GM12878 (cell line): ENCODE results near the gene LENG1. TPM values are rescaled to one million over a fixed set of nuclear protein-coding genes. Genes with fewer than 3 reads are reported as not detected.

Experiments used
- BCL11A ChIP-seq: IDR thresholded peaks from 2 replicates; pipeline ENCODE4 v1.6.1; 2011; ENCODE audit warnings: low read depth, low read length
- CBX3 ChIP-seq: fragments of 200-600 bp; sonication (generic); IDR thresholded peaks from 2 replicates; pipeline ENCODE4 v1.6.1; 2016; ENCODE audit warnings: low read depth, borderline replicate concordance
- CHD2 ChIP-seq: IDR thresholded peaks from 2 replicates; pipeline ENCODE4 v1.6.1; 2011; ENCODE audit warnings: low read depth, low read length, improper control_type of control experiment, borderline replicate concordance
- ELK1 ChIP-seq: IDR thresholded peaks from 2 replicates; pipeline ENCODE4 v1.6.1; 2012; ENCODE audit warnings: low read depth, low read length, improper control_type of control experiment
- FOXK2 ChIP-seq: fragments of 450-650 bp; IDR thresholded peaks from 2 replicates; pipeline ENCODE4 v1.6.1; 2017; ENCODE audit warnings: mild to moderate bottlenecking, moderate library complexity
- HCFC1 ChIP-seq: fragments of 150-350 bp; IDR thresholded peaks from 2 replicates; pipeline ENCODE4 v1.6.1; 2014; ENCODE audit warnings: low read length
- JUND ChIP-seq: IDR thresholded peaks from 2 replicates; pipeline ENCODE4 v1.6.1; 2012; ENCODE audit warnings: low read depth, mild to moderate bottlenecking, low read length, improper control_type of control experiment, moderate library complexity
- KLF5 ChIP-seq: fragments of 450-650 bp; IDR thresholded peaks from 2 replicates; pipeline ENCODE4 v1.6.1; 2014; ENCODE audit warnings: mild to moderate bottlenecking; ENCODE audit not compliant: partially characterized antibody
- MLLT1 ChIP-seq: fragments of 450-650 bp; IDR thresholded peaks from 2 replicates; pipeline ENCODE4 v1.6.1; 2016; ENCODE audit warnings: mild to moderate bottlenecking
- RBBP5 ChIP-seq: fragments of 200-600 bp; sonication (generic); conservative IDR thresholded peaks from 2 replicates; pipeline ENCODE4 v1.6.1; 2016
- SIN3A ChIP-seq: IDR thresholded peaks from 2 replicates; pipeline ENCODE4 v1.6.1; 2012; ENCODE audit warnings: low read depth, low read length, improper control_type of control experiment
- STAT1 ChIP-seq: fragments of 450-650 bp; conservative IDR thresholded peaks from 2 replicates; pipeline ENCODE4 v1.6.1; 2014; ENCODE audit warnings: antibody characterized with exemption, mild to moderate bottlenecking
- STAT3 ChIP-seq: IDR thresholded peaks from 2 replicates; pipeline ENCODE4 v1.6.1; 2011; ENCODE audit warnings: low read depth, low read length, improper control_type of control experiment
- ZNF24 ChIP-seq: fragments of 450-650 bp; IDR thresholded peaks from 2 replicates; pipeline ENCODE4 v1.6.1; 2017; ENCODE audit warnings: antibody characterized with exemption, mild to moderate bottlenecking
- ZNF384 ChIP-seq: IDR thresholded peaks from 2 replicates; pipeline ENCODE4 v1.6.1; 2012; ENCODE audit warnings: low read depth, mild to moderate bottlenecking, low read length, improper control_type of control experiment, borderline replicate concordance
- polyA plus RNA-seq, 11 experiments: library from polyadenylated mRNA; depleted of rRNA in 4 of 11; unstranded in 6 of 11; stranded (reverse) in 5 of 11; fragments of >200 nt; fragmentation: Nextera tagmentation in 4 of 11; fragmentation: Illumina TruSeq in 1 of 11; extraction: Ambion mirVana in 4 of 11; extraction: Trizol in 1 of 11; gene quantifications; 1 replicate in 1 of 11; 2 replicates in 10 of 11; pipeline versions ENCODE4 v1.2.1 to v1.2.3, GENCODE V29; 2011 to 2016; ENCODE audit warnings: inconsistent platforms in 2 of 11, missing spikeins in 2 of 11, low read depth in 1 of 11
- total RNA-seq, 4 experiments: library from RNA; depleted of rRNA in 3 of 4; stranded (reverse); fragments of >200 nt in 3 of 4; fragmentation: Illumina TruSeq in 1 of 4; extraction: Trizol in 1 of 4; gene quantifications; 2 replicates each; pipeline versions ENCODE4 v1.2.1 to v1.2.3, GENCODE V29; 2013 to 2021
- TF ChIP-seq, protein P1 (sequence below): fragments of 450-650 bp; IDR thresholded peaks from 2 replicates; pipeline ENCODE4 v1.6.1; 2017; ENCODE audit warnings: mild to moderate bottlenecking, moderate library complexity
- TF ChIP-seq, protein P2 (sequence below): fragments of 150-350 bp; IDR thresholded peaks from 2 replicates; pipeline ENCODE4 v1.6.1; 2016; ENCODE audit warnings: low read depth, low read length

Gene LENG1
- total and polyA plus RNA-seq, 10 of the 15 experiments (the other 5 are each of a cell fraction or from before 2014, with no cell fraction given): 0.21 to 10.8 (median 5.8) TPM

- TF ChIP-seq MLLT1 (peak; percentile 80), RBBP5 (no peak), CHD2 (peak; percentile 95), FOXK2 (peak; percentile 83), ZNF384 (peak; percentile 44; the same call in 1 of the 2 replicates), JUND (0 out of 2 replicates have a peak, but pooled peaks have one; percentile 3), STAT1 (peak; percentile 91), KLF5 (no peak), ZNF24 (no peak), HCFC1 (peak; percentile 91), STAT3 (no peak), CBX3 (no peak), BCL11A (no peak), ELK1 (peak; percentile 63; the same call in 1 of the 2 replicates), SIN3A (no peak; the same call in none of the 2 replicates)
- TF ChIP-seq, protein P1, sequence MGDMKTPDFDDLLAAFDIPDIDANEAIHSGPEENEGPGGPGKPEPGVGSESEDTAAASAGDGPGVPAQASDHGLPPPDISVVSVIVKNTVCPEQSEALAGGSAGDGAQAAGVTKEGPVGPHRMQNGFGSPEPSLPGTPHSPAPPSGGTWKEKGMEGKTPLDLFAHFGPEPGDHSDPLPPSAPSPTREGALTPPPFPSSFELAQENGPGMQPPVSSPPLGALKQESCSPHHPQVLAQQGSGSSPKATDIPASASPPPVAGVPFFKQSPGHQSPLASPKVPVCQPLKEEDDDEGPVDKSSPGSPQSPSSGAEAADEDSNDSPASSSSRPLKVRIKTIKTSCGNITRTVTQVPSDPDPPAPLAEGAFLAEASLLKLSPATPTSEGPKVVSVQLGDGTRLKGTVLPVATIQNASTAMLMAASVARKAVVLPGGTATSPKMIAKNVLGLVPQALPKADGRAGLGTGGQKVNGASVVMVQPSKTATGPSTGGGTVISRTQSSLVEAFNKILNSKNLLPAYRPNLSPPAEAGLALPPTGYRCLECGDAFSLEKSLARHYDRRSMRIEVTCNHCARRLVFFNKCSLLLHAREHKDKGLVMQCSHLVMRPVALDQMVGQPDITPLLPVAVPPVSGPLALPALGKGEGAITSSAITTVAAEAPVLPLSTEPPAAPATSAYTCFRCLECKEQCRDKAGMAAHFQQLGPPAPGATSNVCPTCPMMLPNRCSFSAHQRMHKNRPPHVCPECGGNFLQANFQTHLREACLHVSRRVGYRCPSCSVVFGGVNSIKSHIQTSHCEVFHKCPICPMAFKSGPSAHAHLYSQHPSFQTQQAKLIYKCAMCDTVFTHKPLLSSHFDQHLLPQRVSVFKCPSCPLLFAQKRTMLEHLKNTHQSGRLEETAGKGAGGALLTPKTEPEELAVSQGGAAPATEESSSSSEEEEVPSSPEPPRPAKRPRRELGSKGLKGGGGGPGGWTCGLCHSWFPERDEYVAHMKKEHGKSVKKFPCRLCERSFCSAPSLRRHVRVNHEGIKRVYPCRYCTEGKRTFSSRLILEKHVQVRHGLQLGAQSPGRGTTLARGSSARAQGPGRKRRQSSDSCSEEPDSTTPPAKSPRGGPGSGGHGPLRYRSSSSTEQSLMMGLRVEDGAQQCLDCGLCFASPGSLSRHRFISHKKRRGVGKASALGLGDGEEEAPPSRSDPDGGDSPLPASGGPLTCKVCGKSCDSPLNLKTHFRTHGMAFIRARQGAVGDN: 0 out of 2 replicates have a peak, but pooled peaks have one; percentile 47
- TF ChIP-seq, protein P2, sequence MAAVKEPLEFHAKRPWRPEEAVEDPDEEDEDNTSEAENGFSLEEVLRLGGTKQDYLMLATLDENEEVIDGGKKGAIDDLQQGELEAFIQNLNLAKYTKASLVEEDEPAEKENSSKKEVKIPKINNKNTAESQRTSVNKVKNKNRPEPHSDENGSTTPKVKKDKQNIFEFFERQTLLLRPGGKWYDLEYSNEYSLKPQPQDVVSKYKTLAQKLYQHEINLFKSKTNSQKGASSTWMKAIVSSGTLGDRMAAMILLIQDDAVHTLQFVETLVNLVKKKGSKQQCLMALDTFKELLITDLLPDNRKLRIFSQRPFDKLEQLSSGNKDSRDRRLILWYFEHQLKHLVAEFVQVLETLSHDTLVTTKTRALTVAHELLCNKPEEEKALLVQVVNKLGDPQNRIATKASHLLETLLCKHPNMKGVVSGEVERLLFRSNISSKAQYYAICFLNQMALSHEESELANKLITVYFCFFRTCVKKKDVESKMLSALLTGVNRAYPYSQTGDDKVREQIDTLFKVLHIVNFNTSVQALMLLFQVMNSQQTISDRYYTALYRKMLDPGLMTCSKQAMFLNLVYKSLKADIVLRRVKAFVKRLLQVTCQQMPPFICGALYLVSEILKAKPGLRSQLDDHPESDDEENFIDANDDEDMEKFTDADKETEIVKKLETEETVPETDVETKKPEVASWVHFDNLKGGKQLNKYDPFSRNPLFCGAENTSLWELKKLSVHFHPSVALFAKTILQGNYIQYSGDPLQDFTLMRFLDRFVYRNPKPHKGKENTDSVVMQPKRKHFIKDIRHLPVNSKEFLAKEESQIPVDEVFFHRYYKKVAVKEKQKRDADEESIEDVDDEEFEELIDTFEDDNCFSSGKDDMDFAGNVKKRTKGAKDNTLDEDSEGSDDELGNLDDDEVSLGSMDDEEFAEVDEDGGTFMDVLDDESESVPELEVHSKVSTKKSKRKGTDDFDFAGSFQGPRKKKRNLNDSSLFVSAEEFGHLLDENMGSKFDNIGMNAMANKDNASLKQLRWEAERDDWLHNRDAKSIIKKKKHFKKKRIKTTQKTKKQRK: peak; percentile 38; the same call in 1 of the 2 replicates
Measured at GRCh38 chr19:54115109-54116063, 44.1 kb downstream of the LENG1 start, which contains the start of the genes PRPF31 and TFPT (continued).
